IPS-18c (cell line): ENCODE data around the gene IGFL3.
A peak's percentile ranks its signal among the peaks of the same experiment; 100 is the strongest.
"Not testable (repeated sequence)": the region's sequence is repeated elsewhere in the genome, so short reads cannot be mapped to it uniquely, and the experiment has no call there.

ENCODE experiments used
- H3K4me3 ChIP-seq: 2 replicates; pipeline ENCODE4 v1.7.0; 2013; ENCODE audit warnings: low read depth, mild to moderate bottlenecking, low read length, moderate library complexity; ENCODE audit not compliant: insufficient read depth
- H3K9me3 ChIP-seq: one replicate; pipeline ENCODE4 v1.6.1; 2013; ENCODE audit warnings: mild to moderate bottlenecking, low read length, moderate library complexity; ENCODE audit not compliant: control insufficient read depth, insufficient read depth

IGFL3 gene

DNA sequence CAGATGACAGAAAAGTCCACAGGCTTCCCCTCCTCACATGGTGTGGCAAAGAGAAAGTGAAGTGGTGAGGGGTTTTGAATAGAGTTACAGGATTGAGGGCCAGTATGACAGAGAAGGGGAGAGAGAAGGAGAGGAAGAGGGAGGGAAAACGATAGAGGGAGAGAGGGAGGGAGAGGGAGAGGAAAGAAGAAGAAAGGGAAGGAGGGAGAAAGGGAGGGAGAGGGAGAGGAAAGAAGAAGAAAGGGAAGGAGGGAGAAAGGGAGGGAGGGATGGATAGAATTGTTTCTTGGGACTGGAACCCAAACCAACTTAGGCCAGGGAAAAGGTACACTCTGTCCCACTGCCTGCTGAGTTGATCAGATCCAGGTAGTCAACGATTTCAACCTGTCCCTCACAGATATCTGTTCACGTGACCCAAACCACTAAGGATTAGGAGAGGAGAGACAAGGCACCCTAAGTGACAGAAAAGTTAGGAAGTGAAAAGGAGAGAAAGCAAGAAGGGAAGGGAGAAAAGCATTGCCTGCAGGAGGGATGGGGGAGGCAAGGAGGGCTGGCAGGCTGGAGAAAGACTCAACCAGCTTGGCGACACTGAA, 8.1 kb upstream of the IGFL3 start:
- Histone ChIP-seq H3K9me3 (no peaks in the 10 kb centered on the region), H3K4me3 (peak overlapping the region; percentile 4)

DNA sequence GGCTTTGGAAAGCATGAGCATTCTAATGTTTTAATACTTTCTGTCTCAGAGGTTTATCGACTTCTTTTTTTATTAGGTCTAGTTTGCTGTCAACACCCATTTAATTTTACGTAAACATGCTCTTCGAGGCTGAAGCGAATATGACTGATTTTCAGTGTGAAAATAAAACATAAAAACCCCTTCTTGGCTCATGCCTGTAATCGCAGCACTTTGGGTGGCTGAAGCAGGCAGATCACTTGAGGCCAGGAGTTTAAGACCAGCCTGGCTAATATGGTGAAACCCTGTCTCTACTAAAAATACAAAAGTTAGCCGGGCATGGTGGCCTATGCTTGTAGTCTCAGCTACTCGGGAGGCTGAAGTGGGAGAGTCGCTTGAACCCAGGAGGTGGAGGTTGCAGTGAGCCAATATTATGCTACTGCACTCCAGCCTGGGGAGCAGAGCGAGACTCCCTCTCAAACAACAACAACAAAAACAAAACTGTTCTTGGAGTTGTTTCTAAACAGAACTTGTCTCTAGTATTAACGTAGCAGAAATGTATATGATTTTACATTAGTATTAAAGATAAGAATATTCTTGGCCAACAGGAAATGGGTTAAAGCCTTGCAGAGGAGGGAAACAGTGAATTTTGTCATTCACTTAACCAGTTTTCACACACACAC, 7.1 kb upstream of the IGFL3 start:
- H3K9me3 ChIP-seq: no peaks in the 10 kb centered on the region
- no peak overlapping the region; the same call in 1 of the 2 replicates for H3K4me3 ChIP-seq

DNA sequence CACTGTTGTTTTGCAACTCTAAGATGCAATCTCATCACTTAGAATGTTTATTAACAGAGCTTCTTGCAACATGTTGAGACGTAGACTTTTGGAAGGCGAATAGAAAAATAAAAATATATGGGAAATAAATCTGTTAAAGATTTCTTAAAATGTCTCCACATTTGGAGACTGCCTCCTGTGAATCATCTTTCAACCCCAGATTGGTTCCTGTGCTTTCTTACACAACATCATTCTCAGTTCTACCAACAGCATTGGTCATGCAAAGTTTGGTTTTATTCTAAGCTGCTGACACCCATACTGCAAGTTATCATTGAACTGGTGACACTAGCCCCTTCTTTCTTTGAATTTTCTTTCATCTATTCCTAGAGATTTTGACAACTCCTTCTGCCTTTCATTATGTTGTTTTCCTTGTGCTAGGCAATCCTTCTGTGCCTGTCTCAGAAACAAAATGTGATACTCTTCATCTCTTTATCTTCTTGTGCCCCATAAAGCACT, 1.6 kb upstream of the IGFL3 start:
- Histone ChIP-seq H3K4me3 (no peak overlapping the region), H3K9me3 (no peaks in the 10 kb centered on the region)

DNA sequence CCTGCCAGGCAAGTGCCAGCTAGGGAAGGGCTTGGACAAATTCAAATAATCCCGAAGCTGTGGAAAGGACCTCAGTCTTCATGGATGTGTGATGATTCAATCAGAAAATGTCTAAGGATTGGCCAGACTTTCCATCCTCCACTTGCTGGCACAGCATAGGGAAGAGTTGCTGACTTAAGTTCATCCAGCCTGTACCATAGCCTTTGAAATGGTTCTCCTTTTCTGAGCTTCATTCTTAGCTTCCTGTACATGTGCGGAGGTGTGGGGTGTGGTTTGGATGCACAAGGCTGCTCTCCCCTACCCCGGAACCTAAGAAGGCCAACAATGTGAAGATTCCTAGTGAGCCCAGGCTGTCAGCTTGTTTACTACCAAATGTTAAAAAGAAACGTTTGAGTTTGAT, 959 bp upstream of the IGFL3 start:
- H3K9me3 ChIP-seq: no peaks in the 10 kb centered on the region
- no peak overlapping the region for H3K4me3 ChIP-seq

DNA sequence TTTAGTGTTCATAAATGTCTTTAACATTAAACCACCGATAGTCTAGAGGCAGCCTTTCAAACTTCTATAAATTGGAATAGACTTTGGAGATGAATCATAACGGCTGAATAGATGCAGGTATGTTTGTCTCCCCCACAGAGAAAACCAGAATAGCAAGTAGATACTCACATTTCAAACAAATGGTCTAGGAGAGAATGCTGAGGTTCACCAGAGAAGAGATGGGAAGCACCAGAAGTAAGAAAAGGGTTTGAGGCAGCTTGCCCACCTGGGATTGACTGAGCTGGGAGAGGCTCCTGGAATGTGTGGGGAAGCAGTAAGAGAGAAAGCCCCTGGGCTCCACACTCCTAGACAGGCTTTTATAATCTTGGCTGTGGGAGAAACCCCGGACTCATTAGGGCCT, 6.4 kb downstream of the IGFL3 start:
- Histone ChIP-seq H3K9me3 (no peaks in the 10 kb centered on the region), H3K4me3 (no peak overlapping the region)

DNA sequence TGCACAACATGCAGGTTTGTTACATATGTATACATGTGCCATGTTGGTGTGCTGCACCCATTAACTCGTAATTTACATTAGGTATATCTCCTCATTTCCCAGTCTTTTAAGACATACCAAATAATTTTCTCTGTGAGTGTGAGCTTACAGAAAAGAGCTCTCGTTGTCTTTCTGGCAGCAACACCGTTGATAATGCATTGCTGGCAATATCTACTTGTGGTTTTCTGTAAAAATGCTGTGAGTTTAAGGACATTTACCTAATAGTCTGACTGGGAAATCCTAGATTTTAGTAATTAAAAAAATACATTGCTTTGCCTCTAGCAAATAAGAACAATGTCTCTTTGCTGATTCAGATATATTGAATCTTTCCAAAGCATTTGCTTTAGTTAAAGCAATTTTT, 8.4 kb downstream of the IGFL3 start:
- Histone ChIP-seq H3K9me3 (no peaks in the 10 kb centered on the region), H3K4me3 (no peak overlapping the region)

DNA sequence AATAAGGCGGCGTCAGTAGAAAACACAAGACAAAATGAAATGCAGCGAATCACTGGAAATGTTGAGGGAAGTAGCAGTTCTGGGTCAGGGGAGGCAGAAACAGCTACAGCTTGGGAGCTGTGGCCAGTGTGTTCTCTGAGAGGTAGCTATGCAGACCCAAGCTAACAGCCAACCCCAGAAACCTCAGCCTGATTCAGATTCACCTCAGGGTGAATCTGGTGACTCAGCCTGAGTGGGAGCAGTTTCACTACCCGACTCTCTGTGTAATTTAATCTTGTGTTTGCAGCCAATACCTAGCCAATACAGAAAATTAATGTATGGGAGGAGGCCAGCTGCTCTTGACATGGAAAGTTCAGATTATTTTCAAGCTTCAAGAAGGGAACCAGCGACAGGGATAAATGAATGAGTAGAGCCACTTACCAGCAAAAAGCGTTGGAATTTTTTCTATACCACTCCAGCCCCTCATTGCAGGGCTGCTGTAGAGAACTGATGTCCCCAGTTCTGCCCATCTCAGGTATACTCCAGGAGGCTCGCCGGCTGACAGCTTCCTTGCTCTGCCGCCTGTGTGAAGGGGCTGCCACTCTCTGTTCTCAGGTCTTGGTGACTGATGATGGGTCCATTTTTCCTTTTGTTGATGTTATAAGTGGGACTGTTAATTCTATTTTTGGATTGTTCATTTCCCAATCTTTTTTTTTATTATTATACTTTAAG, 8.9 kb downstream of the IGFL3 start:
- Histone ChIP-seq H3K4me3 (no peak overlapping the region), H3K9me3 (no peaks in the 10 kb centered on the region)

DNA sequence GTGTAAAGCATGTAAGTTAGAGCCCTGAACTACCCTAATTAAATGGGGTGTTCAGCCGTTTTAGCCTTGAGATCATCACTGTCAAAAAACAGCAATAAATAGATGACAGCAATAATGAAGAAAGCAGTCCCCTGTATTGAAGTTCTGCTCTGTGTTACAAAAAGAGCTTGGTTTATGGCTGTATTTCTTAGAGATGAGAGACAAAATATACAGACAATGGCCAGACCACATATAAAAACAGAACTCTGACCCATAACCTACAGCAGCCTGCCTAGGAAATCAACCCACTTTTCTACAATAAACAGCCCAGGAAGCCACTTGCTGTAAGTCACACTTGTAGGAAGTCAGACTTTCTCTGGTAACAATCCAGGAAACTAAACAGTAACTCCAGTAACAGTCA, 10.8 kb downstream of the IGFL3 start:
- Histone ChIP-seq H3K4me3 (no peak overlapping the region), H3K9me3 (no peaks in the 10 kb centered on the region)

DNA sequence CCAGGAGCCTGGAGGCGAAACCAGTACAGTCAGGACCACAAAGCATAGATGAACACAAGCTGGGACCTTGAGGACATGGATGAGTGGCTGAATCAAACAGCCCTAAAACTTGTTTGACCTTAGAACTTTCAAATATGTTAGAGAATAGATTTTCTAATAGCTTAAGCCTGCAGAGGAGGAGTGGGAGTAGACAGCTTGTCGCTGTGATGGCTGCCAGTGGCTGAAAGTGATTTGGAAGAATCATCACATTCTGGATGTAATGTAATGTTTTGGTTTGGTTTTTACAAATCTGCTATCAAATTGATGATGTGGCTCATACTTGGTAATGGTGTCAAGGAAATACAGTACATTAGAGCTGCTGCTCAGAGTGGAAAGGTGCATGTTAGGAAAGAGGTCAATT, 12.0 kb downstream of the IGFL3 start:
- Histone ChIP-seq H3K4me3 (no peak overlapping the region), H3K9me3 (no peaks in the 10 kb centered on the region)

DNA sequence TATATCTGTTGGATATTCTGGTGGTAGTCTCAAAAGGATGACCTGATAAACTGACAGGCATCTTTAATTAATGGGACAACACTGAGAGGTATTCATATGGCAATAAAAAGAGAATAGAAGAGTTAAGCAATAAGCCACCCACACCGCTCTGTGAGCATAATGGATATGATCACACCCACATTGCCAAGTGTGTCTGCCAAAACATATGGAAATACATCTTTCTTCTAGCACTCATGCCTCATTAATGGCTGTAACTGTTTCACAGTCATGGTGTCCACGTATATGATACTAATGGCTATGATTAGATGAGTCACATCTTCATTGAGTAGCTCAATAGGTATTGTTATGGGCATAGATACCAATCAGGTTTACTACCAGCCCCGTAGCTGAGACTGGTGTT, 13.1 kb downstream of the IGFL3 start:
- Histone ChIP-seq H3K9me3 (no peaks in the 10 kb centered on the region), H3K4me3 (no peak overlapping the region)

DNA sequence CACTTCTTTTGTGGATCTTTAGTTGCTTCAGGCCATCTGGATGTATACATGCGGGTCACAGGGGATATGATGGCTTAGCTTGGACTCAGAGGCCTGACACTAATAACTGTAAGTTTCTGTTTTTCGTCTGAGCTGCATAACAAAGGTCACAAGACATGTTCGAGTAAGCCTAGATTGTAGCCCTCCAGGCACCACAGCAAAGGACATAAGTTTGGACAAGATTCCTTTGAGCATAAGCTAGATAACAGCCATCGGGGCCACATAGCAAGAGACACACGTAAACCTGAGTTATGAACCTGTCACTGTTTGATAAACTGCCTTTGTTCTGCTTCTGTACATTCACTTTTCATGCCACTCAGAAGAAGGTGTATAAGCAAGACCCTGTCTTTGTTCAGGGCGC, 14.6 kb downstream of the IGFL3 start:
- peaks cover 5% of the 10 kb centered on the region for H3K9me3 ChIP-seq
- H3K4me3 ChIP-seq: no peak overlapping the region

DNA sequence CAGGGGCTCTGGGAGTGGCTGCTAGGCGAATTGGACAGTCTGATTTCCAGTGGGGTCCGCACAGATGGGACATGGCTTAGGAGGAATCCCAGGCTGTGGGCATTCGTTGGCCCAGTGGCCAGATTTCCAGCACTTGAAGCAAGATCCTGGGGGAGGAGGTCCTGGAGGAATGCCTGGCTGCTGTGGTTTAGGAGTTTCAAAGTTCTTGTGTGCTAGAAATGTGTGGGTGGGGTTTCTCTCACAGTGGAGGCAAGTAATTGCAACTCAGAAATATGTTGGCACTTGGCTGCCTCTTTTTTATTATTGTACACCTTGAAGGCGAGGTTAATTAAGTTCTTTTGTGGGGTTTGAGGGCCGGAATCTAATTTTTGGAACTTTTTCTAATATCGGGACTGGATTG, 17.1 kb downstream of the IGFL3 start:
- H3K4me3 ChIP-seq: no peak overlapping the region

DNA sequence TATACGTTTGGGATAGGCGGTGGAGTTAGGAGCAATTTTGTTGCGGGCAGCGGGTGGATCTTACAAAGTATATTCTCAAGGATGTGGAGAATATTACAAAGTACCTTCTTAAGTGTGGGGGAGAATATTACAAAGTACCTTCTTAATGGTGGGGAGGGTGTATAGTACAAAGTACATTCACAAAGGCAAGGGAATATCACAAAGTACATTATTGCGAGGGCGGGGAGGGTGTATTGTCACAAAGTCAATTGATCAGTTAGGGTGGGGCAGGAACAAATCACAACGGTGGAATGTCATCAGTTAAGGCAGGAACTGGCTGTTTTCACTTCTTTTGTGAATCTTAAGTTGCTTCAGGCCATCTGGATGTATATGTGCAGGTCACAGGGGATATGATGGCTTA, 22.2 kb downstream of the IGFL3 start:
- not testable (repeated sequence) for H3K9me3 ChIP-seq, H3K4me3 ChIP-seq

More for the DNA sequence above, 17.1 kb downstream of the IGFL3 start:
- H3K9me3 ChIP-seq: peaks cover 5% of the 10 kb centered on the region

DNA sequence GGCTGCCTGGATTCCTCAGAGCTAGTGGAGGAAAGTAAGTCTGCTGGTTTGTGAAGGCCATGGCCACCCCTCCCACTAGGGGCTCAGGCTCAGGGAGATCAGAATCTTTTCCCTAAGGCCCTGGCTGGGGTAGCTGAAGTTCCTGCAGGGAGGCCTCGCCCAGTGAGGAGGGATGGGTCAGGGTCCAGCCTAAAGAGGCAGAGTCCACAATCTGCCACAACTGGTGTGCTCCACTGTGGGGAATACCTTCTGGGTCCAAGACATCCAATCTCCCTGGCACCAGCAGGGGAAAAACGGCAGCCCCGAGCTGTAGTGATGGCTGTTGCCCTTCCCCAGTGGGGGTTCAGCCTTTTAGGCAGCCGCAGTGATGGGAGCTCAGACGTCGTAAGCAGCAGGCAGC, 23.2 kb downstream of the IGFL3 start:
- H3K9me3 ChIP-seq: peaks cover 5% of the 10 kb centered on the region
- no peak overlapping the region for H3K4me3 ChIP-seq

DNA sequence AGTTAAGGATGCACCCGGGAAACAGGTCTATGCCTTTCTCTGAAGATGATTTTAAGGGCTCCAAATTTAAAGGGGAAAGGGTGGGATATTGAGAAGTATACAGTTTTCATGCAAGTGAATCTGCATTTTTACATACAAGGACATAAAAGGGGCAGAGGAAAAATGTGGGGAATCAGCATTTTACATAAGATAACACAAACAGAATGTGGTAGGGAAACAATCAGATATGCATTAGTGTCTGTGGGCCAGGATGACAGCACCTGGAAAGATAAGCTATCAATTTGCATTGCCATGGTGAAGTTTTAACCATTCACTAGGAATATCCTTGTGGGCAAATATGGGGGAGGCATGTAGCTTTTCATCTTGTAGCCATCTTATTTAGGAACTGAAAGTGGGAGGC, 24.1 kb downstream of the IGFL3 start:
- no peaks in the 10 kb centered on the region for H3K9me3 ChIP-seq
- no peak overlapping the region for H3K4me3 ChIP-seq

DNA sequence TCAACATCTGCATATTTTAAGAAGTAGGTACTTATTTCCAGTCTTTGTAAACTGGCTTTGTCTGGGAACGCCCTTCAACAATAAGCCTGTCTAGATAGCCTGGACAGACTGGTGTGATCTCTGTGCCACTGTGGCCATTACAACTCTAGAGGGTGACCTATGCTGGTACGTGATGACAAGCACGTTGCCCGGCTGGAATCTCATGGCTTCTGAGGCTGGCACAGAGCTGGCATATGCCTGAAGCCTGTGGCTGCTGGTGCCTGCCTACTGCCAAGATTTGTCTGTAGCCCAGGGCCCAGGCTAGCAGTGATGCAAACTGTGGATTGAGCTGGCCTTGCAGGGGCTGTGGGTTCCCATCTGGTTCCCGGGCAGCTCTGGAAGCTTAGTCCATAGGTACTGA, 34.0 kb downstream of the IGFL3 start:
- Histone ChIP-seq H3K9me3 (no peaks in the 10 kb centered on the region), H3K4me3 (no peak overlapping the region)

DNA sequence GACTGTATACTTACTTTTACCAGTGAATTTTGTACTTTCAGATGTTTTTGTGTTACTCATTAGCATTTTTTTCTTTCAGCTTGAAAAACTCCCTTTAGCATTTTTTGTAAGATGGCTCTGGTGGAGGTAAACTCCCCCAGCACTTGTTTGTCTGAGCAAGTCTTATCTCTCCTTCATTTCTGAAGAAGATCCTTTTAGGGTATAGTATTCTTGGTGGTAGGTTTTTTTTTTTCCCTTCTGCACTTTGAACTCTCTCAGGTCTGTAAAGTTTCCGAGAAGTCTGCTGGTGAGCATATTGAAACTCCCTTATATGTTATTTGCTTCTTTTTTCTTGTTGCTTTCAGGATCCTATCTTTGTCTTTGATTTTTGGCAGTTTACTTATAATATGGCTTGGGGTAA, 35.1 kb downstream of the IGFL3 start:
- Histone ChIP-seq H3K9me3 (no peaks in the 10 kb centered on the region), H3K4me3 (no peak overlapping the region)

DNA sequence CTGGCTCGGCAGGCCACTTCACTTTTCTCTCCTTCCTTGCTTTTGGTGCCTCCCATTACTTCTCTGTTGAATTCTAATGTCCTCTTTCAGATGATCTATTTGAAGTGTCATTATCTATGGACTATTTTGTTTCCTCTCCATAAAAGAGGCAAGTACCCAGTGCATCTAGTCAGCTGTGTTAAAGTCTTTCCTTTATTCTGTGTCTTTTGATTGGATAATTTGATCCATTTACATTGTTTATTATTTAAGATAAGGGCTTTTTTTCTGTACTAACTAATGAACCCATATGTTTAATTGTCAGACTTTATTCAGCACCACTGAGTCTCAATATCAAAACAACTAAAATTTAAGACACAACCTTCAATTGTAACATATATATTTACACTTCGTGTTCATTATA, 36.4 kb downstream of the IGFL3 start:
- no peaks in the 10 kb centered on the region for H3K9me3 ChIP-seq

More for the DNA sequence above, 36.4 kb downstream of the IGFL3 start:
- H3K4me3 ChIP-seq: no peak overlapping the region
